Measurements from ENCODE around the gene CADPS. TPM values are rescaled to one million over a fixed set of nuclear protein-coding genes. Genes with fewer than 3 reads are reported as not detected.

Gene CADPS
- total RNA-seq, 1 donor from 2014 or later = not detected

- intact Hi-C loops (cut with DNase I) = no loop called here
- no peaks in the 10 kb centered on the region for H3K36me3 ChIP-seq
These were observed 221.4 kb downstream of the CADPS start for GRCh38 chr3:62653796-62654195.

GRCh38 chr3:62647711-62648110, 227.5 kb downstream of the CADPS start:
- Histone ChIP-seq H3K36me3 (no peaks in the 10 kb centered on the region), H3K4me3 (no peak overlapping the region), H3K27ac (no peak overlapping the region), H3K4me1 (no peaks in the 10 kb centered on the region), H3K27me3 (no peaks in the 10 kb centered on the region), H3K9me3 (no peaks in the 10 kb centered on the region)
- DNase-seq (ENCODE audit: low spot score in 2 of 2) = no peak
- TF ChIP-seq CTCF (IDR thresholded peaks at IDR 0.05) = no peak
- intact Hi-C loops (cut with DNase I) = no loop called here

More at GRCh38 chr3:62653796-62654195, 221.4 kb downstream of the CADPS start:
- Histone ChIP-seq H3K27ac (no peak overlapping the region), H3K4me1 (no peaks in the 10 kb centered on the region), H3K27me3 (no peaks in the 10 kb centered on the region), H3K4me3 (no peak overlapping the region), H3K9me3 (no peaks in the 10 kb centered on the region)
- TF ChIP-seq CTCF (IDR thresholded peaks at IDR 0.05) = no peak
- DNase-seq (ENCODE audit: low spot score in 2 of 2) = no peak

- H3K4me1 ChIP-seq = no peaks in the 10 kb centered on the region
- no peak for TF ChIP-seq CTCF (IDR thresholded peaks at IDR 0.05)
These were observed 230.7 kb downstream of the CADPS start for GRCh38 chr3:62644493-62644892.

GRCh38 chr3:62638316-62638715, 236.9 kb downstream of the CADPS start:
- Histone ChIP-seq H3K4me3 (no peak overlapping the region), H3K4me1 (no peaks in the 10 kb centered on the region), H3K27me3 (no peaks in the 10 kb centered on the region), H3K9me3 (no peaks in the 10 kb centered on the region), H3K27ac (no peak overlapping the region), H3K36me3 (no peaks in the 10 kb centered on the region)
- intact Hi-C loops (cut with DNase I) = no loop called here
- no peak for TF ChIP-seq CTCF (IDR thresholded peaks at IDR 0.05)
- DNase-seq (ENCODE audit: low spot score in 2 of 2) = no peak

More at GRCh38 chr3:62644493-62644892, 230.7 kb downstream of the CADPS start:
- Histone ChIP-seq H3K27ac (no peak overlapping the region), H3K27me3 (no peaks in the 10 kb centered on the region), H3K9me3 (no peaks in the 10 kb centered on the region), H3K36me3 (no peaks in the 10 kb centered on the region), H3K4me3 (no peak overlapping the region)
- no peak for DNase-seq (ENCODE audit: low spot score in 2 of 2)
- intact Hi-C loops (cut with DNase I) = no loop called here

GRCh38 chr3:62636235-62636826, 238.9 kb downstream of the CADPS start:
- no peaks in the 10 kb centered on the region for H3K27me3 ChIP-seq
- H3K36me3 ChIP-seq = no peaks in the 10 kb centered on the region
- H3K27ac ChIP-seq = no peak overlapping the region
- no peak for TF ChIP-seq CTCF (IDR thresholded peaks at IDR 0.05)
- intact Hi-C loops (cut with DNase I) = no loop called here
- no peaks in the 10 kb centered on the region for H3K9me3 ChIP-seq
- H3K4me1 ChIP-seq = no peaks in the 10 kb centered on the region
- no peak for DNase-seq (ENCODE audit: low spot score in 2 of 2)
- H3K4me3 ChIP-seq = no peak overlapping the region
